Activated gamma-delta T cell treated with Interleukin-2 at 50 U/mL for 16 hours (primary cell): ENCODE measurements around the gene C5orf15.

Source experiments
- DNase-seq: peaks from one replicate; pipeline ENCODE4 v3.0.0-alpha.2; 2020

Gene C5orf15

DNA sequence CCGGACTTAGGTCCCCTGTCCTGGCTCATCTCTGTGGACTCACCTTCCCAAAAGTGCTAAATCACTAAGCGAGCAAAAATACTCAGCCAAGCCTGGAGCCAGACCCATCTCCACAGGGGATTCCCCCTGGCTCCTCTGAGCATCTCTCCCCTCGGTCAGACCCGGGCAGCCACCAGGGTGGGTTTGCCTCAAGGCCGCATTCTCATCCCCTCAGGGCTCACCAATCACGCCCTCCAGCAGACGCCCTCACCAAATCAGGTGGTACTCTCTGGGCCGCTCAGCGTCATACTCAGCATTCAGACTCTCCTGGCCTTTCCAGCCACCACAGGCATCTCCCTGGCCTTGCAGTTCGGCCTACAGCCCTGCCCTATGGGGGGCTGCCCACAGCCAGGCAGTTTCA is 49.7 kb downstream of the C5orf15 start:
- no peak for DNase-seq

DNA sequence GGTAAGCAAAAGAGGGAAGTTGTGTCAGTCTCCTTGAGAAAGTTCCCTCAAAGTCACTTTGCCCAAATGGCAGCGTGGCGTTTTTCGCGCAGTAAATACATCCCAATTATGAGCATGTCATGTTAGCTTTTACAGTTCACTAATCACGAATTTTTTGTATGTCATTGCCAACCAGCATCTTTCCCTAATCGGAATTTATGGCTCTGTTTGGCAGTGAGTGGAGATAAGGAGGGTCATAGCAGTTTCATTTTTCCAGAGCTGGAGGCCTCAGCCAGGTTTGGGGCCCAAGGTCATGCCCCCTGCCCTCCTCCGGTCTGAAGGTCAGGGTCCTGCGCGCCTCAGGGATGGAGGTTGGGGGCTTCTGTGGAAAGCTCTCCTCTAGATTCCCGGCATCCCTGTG is 50.1 kb downstream of the C5orf15 start:
- DNase-seq, result no peak

DNA sequence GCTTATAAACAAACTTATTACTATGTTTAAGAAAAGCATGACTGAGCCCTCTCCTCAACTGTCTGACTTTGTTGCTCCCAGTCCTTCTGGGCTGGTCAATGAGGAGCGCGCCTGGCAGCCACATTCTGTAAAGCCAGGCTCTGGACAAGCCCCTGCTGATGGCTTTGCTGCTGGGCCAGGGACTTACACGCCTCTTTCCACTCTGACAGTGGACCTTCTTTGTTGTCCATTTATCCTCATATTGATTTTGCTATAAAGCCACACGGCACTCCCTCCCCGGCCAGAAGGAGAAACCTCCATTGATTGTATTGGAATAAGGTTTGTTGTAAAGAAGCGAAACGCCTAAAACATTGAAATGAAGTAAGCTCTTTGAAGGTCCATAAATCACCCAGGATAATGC is 50.6 kb downstream of the C5orf15 start:
- DNase-seq, result no peak

DNA sequence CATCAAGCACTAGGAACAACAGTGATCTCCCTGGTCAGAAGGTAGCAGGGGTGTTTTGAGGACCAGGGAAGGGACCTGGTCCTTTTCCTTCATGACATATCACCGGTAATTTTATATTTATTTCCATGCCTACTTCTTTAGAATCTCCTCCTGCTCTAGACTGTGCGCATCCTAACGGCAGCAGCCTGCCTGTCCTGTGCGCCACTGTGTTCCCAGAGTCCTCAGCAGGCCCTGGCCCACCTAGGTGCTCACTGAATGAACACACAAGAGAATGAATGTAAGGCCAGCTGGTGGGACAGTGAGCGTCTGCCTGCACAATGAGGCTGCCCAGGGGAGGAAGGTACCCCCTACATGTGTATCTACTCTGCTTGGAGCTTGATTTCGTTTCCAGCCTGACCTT is 51.5 kb downstream of the C5orf15 start:
- DNase-seq, result no peak

DNA sequence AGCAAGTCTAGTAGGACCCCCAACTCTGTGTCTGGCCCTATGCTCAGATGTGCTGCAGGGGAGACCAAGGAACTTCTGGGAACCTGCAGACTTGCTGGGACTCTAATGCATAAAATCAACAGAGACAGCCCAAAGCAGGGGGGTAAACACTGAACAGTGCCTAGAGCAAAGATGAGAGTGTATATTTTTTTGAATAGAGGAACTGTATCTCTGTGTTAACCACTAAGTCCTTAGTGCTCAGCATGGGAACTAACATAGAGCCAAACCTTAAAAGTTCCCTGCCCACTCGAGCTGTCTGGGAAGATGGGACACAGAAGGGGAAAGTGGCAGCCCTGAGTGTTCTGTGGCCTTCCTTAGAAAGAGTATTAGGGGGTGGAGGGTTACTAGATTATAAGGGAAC is 51.9 kb downstream of the C5orf15 start:
- no peak for DNase-seq

DNA sequence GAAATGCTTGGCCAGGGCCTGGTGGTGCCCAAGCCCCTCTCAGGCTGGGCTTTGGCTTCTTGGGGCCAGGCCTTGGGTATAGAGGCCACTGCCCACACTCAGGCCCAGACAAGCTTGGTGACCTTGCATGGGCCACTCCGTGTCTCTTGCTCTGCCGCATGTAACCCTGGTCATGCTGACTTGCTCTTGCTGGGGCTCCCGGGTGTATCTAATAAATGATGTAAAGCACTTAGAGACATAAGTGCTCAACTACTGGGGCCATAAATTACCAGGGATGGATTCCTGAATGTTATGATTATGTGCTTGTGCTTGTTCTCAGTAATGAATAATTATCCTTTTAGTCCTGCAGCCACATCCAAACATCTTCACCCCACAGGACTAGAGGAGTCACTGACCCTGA is 54.0 kb downstream of the C5orf15 start:
- no peak for DNase-seq

DNA sequence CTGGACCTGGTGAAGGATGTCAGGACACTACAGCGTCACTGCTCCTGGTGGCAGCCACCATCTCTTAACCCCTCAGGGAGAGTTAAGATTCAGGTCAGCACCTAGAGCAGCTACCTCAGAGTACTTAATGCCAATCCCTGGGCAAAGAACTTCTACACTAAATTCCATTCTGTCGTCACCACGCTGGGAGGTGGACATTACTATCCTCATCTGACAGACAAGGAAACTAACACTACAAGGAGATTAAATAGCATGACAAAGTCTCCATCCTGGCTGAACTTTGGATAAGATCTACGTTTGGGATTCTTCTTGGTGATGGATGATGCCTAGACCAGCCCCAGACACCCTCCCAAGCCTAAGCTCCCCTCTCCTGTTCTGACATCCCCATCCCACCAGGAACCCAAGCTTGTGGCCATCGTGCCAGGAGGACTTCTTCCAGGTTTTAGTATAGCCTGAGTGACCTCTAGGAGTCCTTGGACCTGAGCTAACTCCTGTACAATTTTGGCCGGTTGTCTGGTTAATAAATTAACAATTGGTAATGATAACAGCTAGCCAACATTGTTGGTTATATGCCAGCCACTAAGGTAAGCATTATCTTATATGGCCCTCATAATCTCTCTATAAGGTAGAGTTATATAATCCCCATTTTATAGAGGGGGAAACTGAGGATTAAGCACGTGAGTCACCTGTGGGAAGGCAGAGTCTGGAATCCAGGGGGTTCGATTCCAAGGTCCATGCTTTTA is 54.8 kb downstream of the C5orf15 start:
- no peak for DNase-seq

DNA sequence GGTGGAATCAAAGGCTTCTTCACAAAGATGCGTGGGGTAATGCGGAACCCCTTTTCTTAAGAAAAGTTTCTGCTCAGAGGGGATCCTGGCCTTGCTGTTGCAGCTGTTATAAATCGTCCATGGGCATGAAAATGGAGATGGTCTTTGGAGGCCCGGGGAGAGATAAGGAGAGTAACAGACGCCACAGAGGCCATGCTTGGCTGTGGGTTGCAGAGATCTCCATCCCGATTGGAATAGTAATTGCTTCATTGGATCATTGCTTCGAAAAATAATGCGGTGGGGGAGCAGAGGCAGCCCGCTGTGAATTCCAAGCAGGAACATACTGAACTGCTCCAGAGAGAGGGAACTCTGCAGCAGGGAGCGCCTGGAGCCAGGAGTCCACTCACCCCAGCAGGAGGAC is 55.5 kb downstream of the C5orf15 start:
- no peak for DNase-seq

DNA sequence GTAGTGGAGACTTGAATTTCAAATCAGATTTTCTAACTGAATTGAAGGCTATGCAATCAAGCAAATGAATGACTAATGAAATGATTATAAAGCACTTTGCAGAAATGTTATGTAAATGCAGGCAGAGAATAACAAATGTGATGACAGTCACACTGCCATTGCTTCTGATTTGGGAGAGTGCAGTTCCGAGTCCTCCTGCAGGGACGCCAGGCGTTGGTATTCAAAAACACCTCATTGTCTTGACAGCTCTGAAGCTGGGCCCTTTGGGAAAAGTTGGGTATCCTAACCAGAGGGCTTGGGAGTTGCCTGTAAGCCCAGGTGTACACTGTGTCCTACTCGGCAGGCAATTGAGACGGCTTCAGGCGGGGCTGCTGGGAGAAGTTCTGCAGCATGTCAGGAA is 57.9 kb downstream of the C5orf15 start:
- DNase-seq, result no peak

DNA sequence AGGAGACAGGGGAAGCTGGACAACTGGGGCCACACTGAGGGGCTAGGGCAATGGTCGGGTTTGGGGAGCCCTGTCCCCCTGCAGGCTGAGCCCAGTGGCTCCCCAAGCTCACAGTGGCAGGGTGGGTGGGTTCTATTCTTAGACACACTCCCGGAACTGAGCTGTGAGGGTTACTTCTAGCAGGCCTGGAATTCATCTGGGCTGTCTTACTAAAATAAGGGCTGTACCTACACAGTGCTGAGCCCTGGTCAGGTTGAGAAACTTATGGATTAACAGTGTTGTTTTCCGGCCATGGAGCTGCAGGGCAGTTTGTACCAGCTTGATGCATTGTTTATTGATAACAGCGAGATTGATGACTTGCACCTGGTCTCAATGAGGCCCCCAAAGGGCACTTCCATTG is 58.8 kb downstream of the C5orf15 start:
- no peak for DNase-seq

DNA sequence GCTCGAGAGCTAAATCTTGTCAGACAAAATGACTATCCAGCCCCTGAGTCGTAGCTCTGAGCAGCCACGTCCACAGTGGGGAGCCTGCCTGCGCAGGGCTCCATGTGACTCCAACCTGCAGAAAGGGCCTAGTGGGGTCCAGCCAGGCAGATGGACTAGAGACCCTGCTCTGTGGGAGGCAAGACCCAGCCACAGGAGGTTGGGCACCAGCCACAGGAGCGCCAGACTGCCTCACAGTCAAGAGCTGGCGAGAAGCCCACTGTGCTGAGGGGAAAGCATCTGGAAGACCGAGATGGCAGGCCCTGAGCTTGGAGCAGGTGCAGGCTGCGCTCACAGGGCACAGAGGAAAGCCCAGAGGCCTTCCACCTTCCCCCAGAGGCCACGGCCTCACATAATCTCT is 61.4 kb downstream of the C5orf15 start:
- no peak for DNase-seq

DNA sequence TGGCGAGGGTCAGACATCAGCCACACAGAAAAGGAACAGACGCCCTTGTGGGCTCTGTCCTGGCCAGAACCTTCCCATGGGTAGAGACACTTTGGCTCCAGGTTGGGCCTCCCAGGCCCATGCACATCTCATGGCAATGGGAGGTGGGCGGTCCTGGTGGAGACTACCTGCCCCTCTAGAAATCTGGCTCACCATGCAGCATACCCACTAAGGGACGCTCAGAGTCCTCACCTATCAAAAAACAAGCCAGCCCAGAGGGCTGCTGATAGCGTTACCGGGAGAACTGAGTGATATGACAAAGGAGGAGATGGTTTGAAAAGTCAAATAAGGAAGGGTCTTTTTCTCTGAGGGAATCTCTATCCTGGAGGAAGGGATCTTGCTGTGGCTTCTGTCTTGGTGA is 62.1 kb downstream of the C5orf15 start:
- no peak for DNase-seq
